ENCODE data around the gene SLC2A9.
A peak's percentile ranks its signal among the peaks of the same experiment; 100 is the strongest.

SLC2A9 gene

GRCh38 chr4:10041036-10041435 is 19.7 kb upstream of the SLC2A9 start:
- no peak for DNase-seq

GRCh38 chr4:10040049-10040892 is 19.0 kb upstream of the SLC2A9 start:
- no peak for DNase-seq

- DNase-seq: no peak
Measured at GRCh38 chr4:10036807-10037342, 15.6 kb upstream of the SLC2A9 start.

- no peak for DNase-seq
Measured at GRCh38 chr4:10035130-10035529, 13.8 kb upstream of the SLC2A9 start.

- no peak for DNase-seq
Measured at GRCh38 chr4:10034612-10035104, 13.4 kb upstream of the SLC2A9 start.

- DNase-seq: no peak
Measured at GRCh38 chr4:10034136-10034535, 12.8 kb upstream of the SLC2A9 start.

GRCh38 chr4:10033191-10033881 is 12.0 kb upstream of the SLC2A9 start:
- DNase-seq: no peak

- peak; percentile 5 for DNase-seq
Measured at GRCh38 chr4:10032625-10033024, 11.3 kb upstream of the SLC2A9 start.

GRCh38 chr4:10031668-10032590 is 10.6 kb upstream of the SLC2A9 start:
- no peak for DNase-seq

- DNase-seq: no peak
Measured at GRCh38 chr4:10030972-10031667, 9.8 kb upstream of the SLC2A9 start.

GRCh38 chr4:10029403-10029802 is 8.1 kb upstream of the SLC2A9 start:
- no peak for DNase-seq

- no peak for DNase-seq
Measured at GRCh38 chr4:10028910-10029309, 7.6 kb upstream of the SLC2A9 start.

GRCh38 chr4:10026485-10026884 is 5.2 kb upstream of the SLC2A9 start:
- no peak for DNase-seq

GRCh38 chr4:10025230-10025806 is 4.0 kb upstream of the SLC2A9 start:
- DNase-seq: no peak

GRCh38 chr4:10024303-10024702 is 3.0 kb upstream of the SLC2A9 start:
- DNase-seq: no peak

- no peak for DNase-seq
Measured at GRCh38 chr4:10023806-10024205, 2.5 kb upstream of the SLC2A9 start.

GRCh38 chr4:10023050-10023419 is 1.7 kb upstream of the SLC2A9 start:
- no peak for DNase-seq

GRCh38 chr4:10022346-10023049 is 1.2 kb upstream of the SLC2A9 start:
- no peak for DNase-seq

GRCh38 chr4:10021653-10022023 is 341 bp upstream of the SLC2A9 start:
- no peak for DNase-seq

- DNase-seq: no peak
Measured at GRCh38 chr4:10020106-10020505, 1.2 kb downstream of the SLC2A9 start.

- DNase-seq: no peak
Measured at GRCh38 chr4:10019521-10020051, 1.7 kb downstream of the SLC2A9 start.
